ENCODE measurements around the gene ICA1L. TPM values are rescaled to one million over a fixed set of nuclear protein-coding genes. Genes with fewer than 3 reads are reported as not detected.

ICA1L gene
- total and polyA plus RNA-seq, 2 of the 4 experiments (the other 2 are of a cell fraction), result 1.7 to 1.8 TPM

DNA sequence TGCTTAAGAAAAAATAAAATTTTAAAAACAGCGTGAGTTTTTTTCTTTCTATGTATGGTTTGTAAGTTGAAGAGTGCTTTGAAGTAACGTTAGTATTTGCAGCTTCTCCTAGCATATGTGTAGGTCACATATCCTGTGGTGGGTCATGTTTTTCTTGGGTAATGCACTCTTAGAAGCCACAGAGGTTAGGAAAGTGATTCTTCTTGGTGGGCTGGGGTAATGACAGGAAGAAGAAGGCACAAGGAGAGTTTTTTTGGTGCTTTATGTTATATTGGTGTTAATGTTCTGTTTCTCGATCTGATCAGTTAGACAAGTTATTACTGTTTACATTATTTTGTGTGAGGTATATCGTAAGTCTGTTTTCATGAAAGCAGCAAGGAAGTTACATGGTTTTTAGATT is 109.0 kb downstream of the ICA1L start:
- Histone ChIP-seq H3K14ac (replicated peaks; ENCODE audit: low read depth, low read length) (no peak overlapping the region), H3K27ac (ENCODE audit: insufficient read depth, low read length) (no peak overlapping the region), H3K18ac (ENCODE audit: low read depth, low read length) (no peak overlapping the region), H2AK5ac (ENCODE audit: low read depth, low read length) (no peak overlapping the region), H2BK20ac (ENCODE audit: low read depth, low read length) (no peak overlapping the region), H4K20me1 (ENCODE audit: insufficient read depth, low read length) (no peaks in the 10 kb centered on the region), H3K9ac (ENCODE audit: low read depth, low read length) (no peak overlapping the region), H3K4ac (ENCODE audit: low read depth, low read length) (no peak overlapping the region), H2BK5ac (ENCODE audit: low read depth, low read length, poor library complexity, severe bottlenecking) (no peak overlapping the region), H3K23ac (ENCODE audit: low read depth, low read length) (peak overlapping the region; percentile 45; the same call in 1 of the 2 replicates), H2BK15ac (ENCODE audit: low read depth, low read length) (no peak overlapping the region), H4K8ac (ENCODE audit: low read depth in 2 of 2, low read length in 2 of 2) (no peak overlapping the region), H3K9me1 (ENCODE audit: insufficient read depth, low read length) (no peaks in the 10 kb centered on the region), H2AK9ac (replicated peaks; ENCODE audit: low read depth, low read length, poor library complexity) (no peak overlapping the region), H3K27me3 (ENCODE audit: control insufficient read depth, insufficient read depth, low read length) (no peaks in the 10 kb centered on the region), H3K9me3 (ENCODE audit: control insufficient read depth, insufficient read depth, low read length) (no peaks in the 10 kb centered on the region), H3K4me1 (ENCODE audit: control insufficient read depth, insufficient read depth, low read length) (no peaks in the 10 kb centered on the region), H3K56ac (ENCODE audit: extremely low read depth, insufficient read depth, low read length) (no peak overlapping the region), H2AFZ (replicated peaks; ENCODE audit: low read length, poor library complexity) (no peak overlapping the region), H4K91ac (ENCODE audit: insufficient read depth, low read depth, low read length) (no peak overlapping the region), H4K5ac (ENCODE audit: low read depth, low read length) (no peak overlapping the region), H3K36me3 (ENCODE audit: control insufficient read depth, insufficient read depth, low read length) (peaks cover 11% of the 10 kb centered on the region), H3K4me2 (ENCODE audit: low read depth, low read length) (no peak overlapping the region), H3K79me1 (ENCODE audit: low read depth in 1 of 2, low read length in 2 of 2) (no peaks in the 10 kb centered on the region), H3K4me3 (ENCODE audit: insufficient read depth, low read depth, low read length) (no peak overlapping the region), H2BK120ac (ENCODE audit: low read depth, low read length) (no peak overlapping the region)
- no TSS peak for BruUV-seq (replicated peaks)
- dilution Hi-C loops (cut with HindIII; ENCODE audit: low sequenced_read_pairs, unreplicated experiment) (no loop called here), in situ Hi-C loops (cut with MboI; ENCODE audit: low sequenced_read_pairs) (no loop called here), intact Hi-C loops (cut with micrococcal nuclease) (no loop called here)
- TF ChIP-seq CTCF (conservative IDR thresholded peaks at IDR 0.05; ENCODE audit: low read depth, low read length) (no peak), BHLHE40 (IDR thresholded peaks at IDR 0.05; ENCODE audit: low read depth, low read length) (no peak), FOS (IDR thresholded peaks at IDR 0.05; ENCODE audit: low read depth, low read length) (no peak), CEBPB (IDR thresholded peaks at IDR 0.05; ENCODE audit: low read depth, low read length) (no peak), RCOR1 (IDR thresholded peaks at IDR 0.05; ENCODE audit: insufficient replicate concordance, low read length) (no peak), ELK1 (IDR thresholded peaks at IDR 0.05; ENCODE audit: borderline replicate concordance, low read depth, low read length) (no peak), MXI1 (IDR thresholded peaks at IDR 0.05; ENCODE audit: borderline replicate concordance, low read depth, low read length) (no peak)
- no peak for ATAC-seq (ENCODE audit: low read depth)
- ChIA-PET CTCF (no interaction called here), POLR2A (ENCODE audit: unreplicated experiment) (no interaction called here)
- no CpG with 5 or more reads among the region's 4 CpGs for WGBS, 2 experiments (ENCODE audit: extremely low coverage in 2 of 2, insufficient read length in 1 of 2)
- DNase-seq, result no peak

Measured in IMR-90 (cell line).